GM18858 (cell line): ENCODE data around the gene CKS1B.

Experiments
- ATAC-seq: cut with Tn5 transposase; IDR thresholded peaks from one replicate; pipeline ENCODE4 v1.9.1; 2021; ENCODE audit not compliant: unreplicated experiment

CKS1B gene

GRCh38 chr1:154945962-154946850 lies 28.3 kb upstream of the CKS1B start:
- no peak for ATAC-seq

- no peak for ATAC-seq
These were observed 26.4 kb upstream of the CKS1B start for GRCh38 chr1:154948079-154948478.

- ATAC-seq: no peak
These were observed 22.4 kb upstream of the CKS1B start for GRCh38 chr1:154951901-154952657.

GRCh38 chr1:154952664-154953063 lies 21.8 kb upstream of the CKS1B start:
- no peak for ATAC-seq

- no peak for ATAC-seq
These were observed 20.9 kb upstream of the CKS1B start for GRCh38 chr1:154953611-154954038.

- no peak for ATAC-seq
These were observed 19.9 kb upstream of the CKS1B start for GRCh38 chr1:154954541-154954940.

GRCh38 chr1:154955039-154955717 lies 19.3 kb upstream of the CKS1B start:
- no peak for ATAC-seq

GRCh38 chr1:154955718-154956543 lies 18.6 kb upstream of the CKS1B start, which contains the start of gene PBXIP1:
TSS of gene PBXIP1 (minus strand) at chr1:154956099. CDS start at chr1:154953721, 2,378 bp downstream.
- ATAC-seq: peak; percentile 39

GRCh38 chr1:154956544-154956941 lies 17.9 kb upstream of the CKS1B start:
- ATAC-seq: no peak

GRCh38 chr1:154957091-154957657 lies 17.3 kb upstream of the CKS1B start:
- no peak for ATAC-seq

GRCh38 chr1:154958036-154958435 lies 16.4 kb upstream of the CKS1B start:
- no peak for ATAC-seq

GRCh38 chr1:154958681-154959425 lies 15.6 kb upstream of the CKS1B start:
- ATAC-seq: no peak

- no peak for ATAC-seq
These were observed 15.1 kb upstream of the CKS1B start for GRCh38 chr1:154959426-154959780.

- ATAC-seq: no peak
These were observed 13.9 kb upstream of the CKS1B start for GRCh38 chr1:154960446-154961136.

- ATAC-seq: peak; percentile 59
These were observed 13.0 kb upstream of the CKS1B start, which contains the start of gene PYGO2 for GRCh38 chr1:154961207-154962155. TSS of gene PYGO2 (minus strand) at chr1:154961782. CDS start at chr1:154961576, 206 bp downstream.

- ATAC-seq: no peak
These were observed 12.2 kb upstream of the CKS1B start for GRCh38 chr1:154962156-154962749.

GRCh38 chr1:154962795-154963330 lies 11.6 kb upstream of the CKS1B start:
- no peak for ATAC-seq
